T follicular helper cell (primary cell): ENCODE results near the gene ATP8B3.

ENCODE experiments used
- DNase-seq: peaks from one replicate; pipeline ENCODE4 v3.0.0-alpha.2; 2020; ENCODE audit warnings: low read depth
- total RNA-seq, 2 experiments: gene quantifications; one replicate each; lab custom pipeline; 2026; lab: John Stamatoyannopoulos, UW

The ATP8B3 gene
- total RNA-seq: 0.26 to 2.2 reads per million in 2 experiments

GRCh38 chr19:1811942-1812425 lies at the start of gene ATP8B3:
Gene ATP8B3 (minus strand): TSS chr19:1812276. CDS start chr19:1811736, 540 bp downstream.
- DNase-seq: peak; percentile 60

GRCh38 chr19:1861599-1862031 lies 49.5 kb upstream of the ATP8B3 start:
- no peak for DNase-seq

- no peak for DNase-seq
Observed at GRCh38 chr19:1860821-1861598, 48.9 kb upstream of the ATP8B3 start.

- DNase-seq: peak; percentile 68
Observed at GRCh38 chr19:1860042-1860775, 48.1 kb upstream of the ATP8B3 start.

- DNase-seq: no peak
Observed at GRCh38 chr19:1859331-1859781, 47.3 kb upstream of the ATP8B3 start.

GRCh38 chr19:1858412-1859081 lies 46.5 kb upstream of the ATP8B3 start:
- no peak for DNase-seq

- no peak for DNase-seq
Observed at GRCh38 chr19:1857648-1858326, 45.7 kb upstream of the ATP8B3 start.

GRCh38 chr19:1856698-1857603 lies 44.9 kb upstream of the ATP8B3 start:
- no peak for DNase-seq

- no peak for DNase-seq
Observed at GRCh38 chr19:1856345-1856697, 44.2 kb upstream of the ATP8B3 start.

- DNase-seq: no peak
Observed at GRCh38 chr19:1855828-1856255, 43.8 kb upstream of the ATP8B3 start.

- peak; percentile 56 for DNase-seq
Observed at GRCh38 chr19:1855040-1855827, 43.2 kb upstream of the ATP8B3 start.

GRCh38 chr19:1854542-1855039 lies 42.5 kb upstream of the ATP8B3 start:
- no peak for DNase-seq

- no peak for DNase-seq
Observed at GRCh38 chr19:1854039-1854541, 42.0 kb upstream of the ATP8B3 start.

- DNase-seq: peak; percentile 77
Observed at GRCh38 chr19:1853295-1854038, 41.4 kb upstream of the ATP8B3 start.

GRCh38 chr19:1852581-1853128 lies 40.6 kb upstream of the ATP8B3 start:
- DNase-seq: no peak

GRCh38 chr19:1851654-1852580 lies 39.8 kb upstream of the ATP8B3 start:
- DNase-seq: peak; percentile 70
